Measurements from ENCODE around the gene DPH7.
"Not testable (repeated sequence)": the region's sequence is repeated elsewhere in the genome, so short reads cannot be mapped to it uniquely, and the experiment has no call there.

DPH7 gene

GRCh38 chr9:137545123-137545522, 33.6 kb downstream of the DPH7 start:
- DNase-seq: no peak

DNA sequence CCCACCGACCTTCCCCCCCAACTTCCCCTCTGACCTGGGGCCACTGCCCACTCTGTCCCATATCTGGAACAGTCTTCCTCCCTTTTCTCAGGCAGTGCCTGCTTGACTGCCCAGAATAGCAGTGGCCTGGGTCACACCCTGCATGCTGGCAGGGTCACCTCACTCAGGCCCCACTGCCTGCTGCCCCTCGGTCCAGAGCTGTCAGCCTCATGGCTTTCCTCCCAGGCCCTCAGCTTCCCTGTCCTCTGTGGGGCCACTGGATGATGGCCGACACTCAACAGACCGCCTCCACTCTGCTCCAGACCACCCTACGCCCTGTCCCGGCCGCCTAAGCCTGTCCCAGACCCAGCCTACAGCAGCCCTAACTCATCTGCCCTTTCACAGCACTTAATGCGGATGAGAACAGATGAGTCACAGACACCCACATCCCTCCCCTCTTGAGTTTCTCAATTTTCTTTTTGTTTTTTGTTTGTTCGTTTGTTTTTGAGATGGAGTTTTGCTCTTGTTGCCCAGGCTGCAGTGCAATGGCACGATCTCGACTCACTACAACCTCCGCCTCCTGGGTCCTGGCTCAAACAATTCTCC, 34.5 kb downstream of the DPH7 start:
- DNase-seq: no peak

DNA sequence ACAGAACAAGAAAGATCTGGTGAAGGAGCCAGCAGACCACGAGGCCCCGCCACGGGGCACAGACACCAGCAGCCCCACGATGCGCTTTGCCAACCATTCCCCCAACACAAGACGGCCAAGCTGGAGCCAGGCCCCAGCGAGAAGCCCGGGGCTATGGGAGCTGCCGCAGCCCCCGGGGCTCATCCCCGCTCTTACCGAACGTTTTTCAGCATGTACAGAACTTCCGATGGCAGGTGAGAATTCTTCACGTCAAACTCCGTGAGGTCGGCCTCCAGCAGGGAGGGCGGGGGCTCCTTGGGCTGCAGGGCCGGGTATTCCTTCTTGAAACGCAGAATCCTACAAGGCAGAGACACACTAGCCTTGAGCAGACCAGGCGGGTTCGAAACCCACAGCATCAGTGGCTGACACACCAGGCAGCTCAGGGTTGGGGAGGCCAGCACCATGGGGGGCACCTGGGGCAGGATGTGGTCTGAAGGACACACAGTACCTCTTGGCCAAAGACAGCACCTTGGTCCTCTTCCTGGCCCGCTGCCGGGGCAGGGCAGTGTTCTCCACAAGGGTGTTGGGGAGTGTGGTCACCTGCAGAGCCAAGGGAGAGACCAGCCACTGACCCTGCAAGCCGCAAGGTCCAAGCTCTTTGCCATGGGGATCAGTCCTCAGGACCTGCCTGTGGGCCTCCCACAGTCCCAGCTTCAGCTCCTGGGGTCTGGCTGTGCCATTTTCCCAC, 35.3 kb downstream of the DPH7 start:
- no peak for DNase-seq

DNA sequence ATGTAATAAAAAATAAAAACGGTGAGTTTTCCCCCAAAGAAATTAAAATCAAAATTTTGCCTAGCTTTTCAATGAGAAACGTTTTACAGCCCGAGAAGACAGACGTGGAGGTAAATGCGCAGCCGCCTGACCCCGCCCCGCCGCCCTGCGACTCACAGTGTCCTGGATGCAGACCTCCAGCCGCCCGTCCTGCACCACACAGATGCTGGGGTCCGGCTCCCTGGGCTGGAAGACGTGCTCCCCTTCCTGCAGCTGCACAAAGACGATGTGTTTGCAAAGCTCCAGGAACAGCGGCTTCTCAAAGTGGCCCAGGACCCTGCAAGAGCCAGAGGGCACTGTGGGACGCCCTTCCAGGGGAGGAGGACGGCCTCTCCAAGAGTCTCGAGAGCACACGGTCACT, 36.2 kb downstream of the DPH7 start:
- no peak for DNase-seq

DNA sequence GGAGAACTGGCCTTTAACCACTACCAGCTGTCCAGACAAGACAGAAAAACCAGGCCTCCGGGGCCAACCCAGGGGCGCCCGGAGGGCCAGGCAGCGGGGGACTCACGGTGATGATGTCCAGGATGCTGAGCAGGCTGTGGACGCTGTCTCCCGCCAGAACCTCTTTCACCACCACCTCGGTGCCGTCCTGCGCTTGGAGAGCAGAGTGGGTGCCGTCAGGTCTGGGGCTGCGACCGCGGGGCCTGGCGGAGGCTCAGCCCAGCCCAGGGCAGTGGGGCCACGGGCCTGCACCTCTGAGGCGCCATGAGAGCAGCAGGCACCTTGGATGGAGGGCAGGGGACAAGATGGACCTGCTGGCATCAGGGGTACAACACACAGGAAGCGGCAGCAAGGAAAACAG, 38.2 kb downstream of the DPH7 start:
- no peak for DNase-seq

GRCh38 chr9:137538058-137538457, 40.7 kb downstream of the DPH7 start:
- DNase-seq: no peak

- peak; percentile 43 for DNase-seq
Observed at GRCh38 chr9:137536594-137537131, 42.1 kb downstream of the DPH7 start.

DNA sequence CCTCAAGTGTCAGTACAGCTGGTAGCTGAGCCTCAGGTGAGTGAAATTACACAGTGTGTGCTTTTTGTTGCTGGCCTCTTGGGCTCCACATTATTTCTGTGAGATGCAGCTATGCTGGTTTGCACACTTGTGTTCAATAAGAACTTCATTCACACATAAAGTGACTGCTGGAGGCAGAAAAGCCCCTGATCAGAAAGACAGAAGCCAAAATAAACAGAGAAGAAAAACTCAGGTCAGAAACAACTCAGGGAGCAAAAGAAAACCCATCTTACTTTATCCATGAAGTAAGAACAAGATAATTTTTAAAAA, 43.7 kb downstream of the DPH7 start:
- no peak for DNase-seq

GRCh38 chr9:137534256-137535119, 44.2 kb downstream of the DPH7 start:
- DNase-seq: peak; percentile 19

DNA sequence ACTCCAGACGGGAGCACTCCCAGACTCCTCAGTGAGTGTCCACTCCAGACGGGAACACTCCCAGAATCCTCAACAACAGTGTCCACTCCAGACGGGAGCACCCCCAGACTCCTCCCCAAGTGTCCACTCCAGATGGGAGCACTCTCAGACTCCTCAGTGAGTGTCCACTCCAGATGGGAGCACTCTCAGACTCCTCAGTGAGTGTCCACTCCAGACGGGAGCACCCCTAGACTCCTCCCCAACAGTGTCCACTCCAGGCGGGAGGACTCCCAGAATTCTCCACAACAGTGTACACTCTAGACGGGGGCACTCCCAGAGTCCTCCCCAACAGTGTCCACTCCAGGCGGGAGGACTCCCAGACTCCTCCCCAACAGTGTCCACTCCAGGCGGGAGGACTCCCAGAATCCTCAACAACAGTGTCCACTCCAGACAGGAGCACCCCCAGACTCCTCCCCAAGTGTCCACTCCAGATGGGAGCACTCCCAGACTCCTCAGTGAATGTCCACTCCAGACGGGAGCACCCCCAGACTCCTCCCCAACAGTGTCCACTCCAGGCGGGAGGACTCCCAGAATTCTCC, 45.7 kb downstream of the DPH7 start:
- DNase-seq: not testable (repeated sequence)

GRCh38 chr9:137531099-137531765, 47.5 kb downstream of the DPH7 start:
- DNase-seq: no peak

DNA sequence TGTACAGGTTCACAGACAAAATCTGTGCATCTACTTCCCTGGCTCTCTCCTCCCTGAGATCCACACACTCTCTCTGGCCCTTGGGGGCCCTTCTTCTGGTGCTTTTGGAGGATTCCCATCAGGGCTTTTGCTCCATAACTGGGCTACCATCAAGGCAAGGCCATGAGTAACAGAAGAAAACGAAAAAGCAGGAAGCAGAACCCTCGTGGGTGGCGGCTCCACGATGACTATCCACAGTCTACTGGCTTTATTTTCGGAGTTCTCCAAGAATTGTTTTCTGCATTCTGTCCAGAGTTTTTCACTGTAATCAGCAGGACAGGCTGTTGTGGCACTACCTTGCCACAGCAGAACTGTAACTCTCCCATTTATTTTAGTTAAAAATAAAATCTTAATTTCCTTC, 48.4 kb downstream of the DPH7 start:
- no peak for DNase-seq

GRCh38 chr9:137524981-137525317, 53.8 kb downstream of the DPH7 start:
- no peak for DNase-seq

DNA sequence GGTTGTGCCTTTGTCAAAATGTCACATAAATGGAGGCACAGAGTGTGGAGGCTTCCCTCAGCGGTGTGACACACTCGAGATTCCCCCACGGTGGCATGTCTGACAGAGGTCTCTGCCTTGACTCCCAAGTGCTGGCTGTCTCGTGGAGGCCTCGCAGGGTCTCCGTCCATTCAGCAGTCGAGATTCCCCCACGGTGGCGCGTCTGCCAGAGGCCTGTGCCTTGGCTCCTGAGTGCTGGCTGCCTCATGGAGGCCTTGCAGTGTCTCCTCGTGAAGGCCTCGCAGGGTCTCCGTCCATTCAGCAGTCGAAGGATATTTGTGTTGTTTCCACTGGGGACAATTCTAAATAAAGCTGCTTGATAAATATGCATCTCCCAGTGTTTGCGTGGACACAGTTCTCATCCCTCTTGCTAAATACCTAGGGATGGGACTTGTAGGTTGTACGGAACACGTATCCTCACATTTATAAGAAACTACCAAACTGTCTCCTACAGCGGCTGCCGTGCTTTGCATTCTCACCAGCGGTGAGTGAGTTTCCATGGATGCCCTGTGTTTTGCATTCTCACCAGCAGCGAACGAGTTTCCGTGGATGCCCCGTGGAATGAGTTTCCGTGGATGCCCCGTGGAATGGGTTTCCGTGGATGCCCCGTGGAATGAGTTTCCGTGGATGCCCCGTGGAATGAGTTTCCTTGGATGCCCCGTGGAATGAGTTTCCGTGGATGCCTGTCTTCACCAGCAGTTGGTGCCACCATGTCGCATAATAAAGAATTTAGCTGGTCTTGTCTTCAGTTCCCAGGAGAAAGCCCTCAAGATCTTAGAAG, 54.4 kb downstream of the DPH7 start:
- no peak for DNase-seq

GRCh38 chr9:137522746-137523455, 55.8 kb downstream of the DPH7 start:
- DNase-seq: no peak

- DNase-seq: no peak
Observed at GRCh38 chr9:137521405-137521985, 57.2 kb downstream of the DPH7 start.

DNA sequence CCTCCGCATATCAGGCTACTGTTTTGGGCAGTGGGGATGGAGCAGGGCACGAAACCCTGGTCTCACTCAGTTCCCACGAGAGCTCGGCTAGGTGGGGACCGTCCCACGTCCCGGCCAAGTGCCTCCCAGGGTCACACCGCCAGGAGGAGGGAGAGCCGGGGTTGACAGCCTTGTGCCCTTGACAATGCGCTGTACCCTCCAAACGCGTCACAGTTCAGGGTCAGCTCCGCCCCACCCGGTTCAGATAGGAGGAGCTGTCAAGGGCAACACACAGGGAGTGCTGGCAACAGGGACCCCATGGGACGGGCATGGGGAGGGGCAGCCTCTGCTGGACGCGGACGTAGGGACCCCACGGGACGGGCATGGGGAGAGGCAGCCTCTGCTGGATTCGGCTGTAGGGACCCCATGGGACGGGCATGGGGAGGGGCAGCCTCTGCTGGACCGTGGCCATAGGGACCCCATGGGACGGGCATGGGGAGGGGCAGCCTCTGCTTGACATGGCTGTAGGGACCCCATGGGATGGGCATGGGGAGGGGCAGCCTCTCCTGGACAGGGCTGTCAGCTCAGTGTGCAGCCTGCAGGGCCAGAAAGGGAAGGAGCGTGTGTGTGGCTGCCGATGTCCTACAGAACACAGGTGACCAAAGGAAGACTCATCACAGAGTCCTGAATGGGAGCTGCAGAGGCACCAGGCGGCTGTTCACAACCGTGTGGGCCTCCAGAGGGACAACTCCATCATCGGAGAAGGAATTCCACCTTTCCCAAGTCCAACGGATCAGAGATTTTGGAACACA, 57.9 kb downstream of the DPH7 start:
- DNase-seq: no peak

DNA sequence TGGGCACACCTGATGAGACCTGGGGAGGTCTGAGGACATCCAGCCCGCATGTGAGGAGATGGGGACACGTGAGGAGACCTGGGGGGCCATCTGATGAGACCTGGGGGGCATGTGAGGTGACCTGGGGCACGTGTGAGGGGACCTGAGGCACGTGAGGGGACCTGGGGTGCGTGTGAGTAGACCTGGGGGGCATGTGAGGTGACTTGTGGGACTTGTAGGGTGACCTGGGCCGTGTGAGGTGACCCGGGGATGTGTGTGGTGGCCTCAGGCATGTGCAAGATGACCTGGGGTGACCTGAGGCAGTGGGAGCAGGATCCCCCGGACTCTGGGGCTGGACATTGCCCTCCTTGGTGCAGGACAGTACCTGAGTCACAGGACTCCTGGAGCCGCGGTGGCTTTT, 59.2 kb downstream of the DPH7 start:
- DNase-seq: no peak

- DNase-seq: not testable (repeated sequence)
Observed at GRCh38 chr9:137518661-137519459, 59.9 kb downstream of the DPH7 start.

Measured in CD4-positive, alpha-beta T cell treated with Interleukin-17A for 4 hours (primary cell).